IMR-90 (cell line): ENCODE results near the gene SERF2. TPM values are rescaled to one million over a fixed set of nuclear protein-coding genes. Genes with fewer than 3 reads are reported as not detected.

Experiments
- ATAC-seq: fragments of 200-7000 bp; cut with Tn5 transposase; 2 replicates; pipeline ENCODE4 v1.9.1; 2020; ENCODE audit warnings: low read depth, mild to moderate bottlenecking, moderate library complexity
- BruUV-seq: library from RNA; stranded (reverse); fragments of 400-500 nt; replicated peaks from 2 replicates; lab custom pipeline; 2021; lab: Mats Ljungman, UMichigan
- CTCF ChIA-PET: fragments of 300-600 bp; formaldehyde crosslinking; extraction: SDS; loops from one replicate; lab custom pipeline; 2021; ENCODE audit warnings: antibody characterized with exemption; lab: Yijun Ruan, JAX
- POLR2A ChIA-PET: fragments of 300-600 bp; sonication (Branson Sonifier 250); formaldehyde crosslinking; loops from one replicate; lab custom pipeline; 2022; ENCODE audit warnings: antibody characterized with exemption; ENCODE audit not compliant: unreplicated experiment; lab: Charles Lee
- DNase-seq: peaks from one replicate; pipeline ENCODE4 v3.0.0; 2013
- H2AFZ ChIP-seq: replicated peaks from 2 replicates; pipeline ENCODE3; 2013; ENCODE audit warnings: low read length, mild to moderate bottlenecking; ENCODE audit not compliant: poor library complexity
- H2AK5ac ChIP-seq: 2 replicates; pipeline ENCODE4 v1.6.1; 2013; ENCODE audit warnings: low read depth, low read length, inconsistent platforms
- H2AK9ac ChIP-seq: replicated peaks from 2 replicates; pipeline ENCODE3; 2013; ENCODE audit warnings: mild to moderate bottlenecking, low read depth, low read length, moderate library complexity; ENCODE audit not compliant: poor library complexity
- H2BK120ac ChIP-seq: 2 replicates; pipeline ENCODE4 v1.6.1; 2013; ENCODE audit warnings: low read depth, low read length, inconsistent platforms
- H2BK15ac ChIP-seq: 3 replicates; pipeline ENCODE4 v1.6.1; 2013; ENCODE audit warnings: low read depth, low read length, inconsistent platforms
- H2BK20ac ChIP-seq: 2 replicates; pipeline ENCODE4 v1.6.1; 2013; ENCODE audit warnings: low read depth, mild to moderate bottlenecking, inconsistent platforms, low read length, moderate library complexity
- H2BK5ac ChIP-seq: 2 replicates; pipeline ENCODE4 v1.6.1; 2013; ENCODE audit warnings: mild to moderate bottlenecking, low read depth, low read length, inconsistent platforms; ENCODE audit not compliant: poor library complexity, severe bottlenecking
- H3K14ac ChIP-seq: replicated peaks from 2 replicates; pipeline ENCODE4 v1.6.1; 2013; ENCODE audit warnings: low read depth, low read length, inconsistent platforms
- H3K18ac ChIP-seq: 2 replicates; pipeline ENCODE4 v1.6.1; 2013; ENCODE audit warnings: low read depth, low read length, control low read depth
- H3K23ac ChIP-seq: 2 replicates; pipeline ENCODE4 v1.6.1; 2013; ENCODE audit warnings: low read depth, low read length, inconsistent platforms
- H3K27ac ChIP-seq: 2 replicates; pipeline ENCODE4 v1.5.1; 2013; ENCODE audit warnings: mild to moderate bottlenecking, control low read depth, low read length; ENCODE audit not compliant: insufficient read depth
- H3K27me3 ChIP-seq: 2 replicates; pipeline ENCODE4 v1.6.1; 2013; ENCODE audit warnings: low read length; ENCODE audit not compliant: control insufficient read depth, insufficient read depth
- H3K36me3 ChIP-seq: 2 replicates; pipeline ENCODE4 v1.6.1; 2013; ENCODE audit warnings: low read length, mixed read lengths; ENCODE audit not compliant: control insufficient read depth, insufficient read depth
- H3K4ac ChIP-seq: 2 replicates; pipeline ENCODE4 v1.6.1; 2013; ENCODE audit warnings: low read depth, low read length, inconsistent platforms
- H3K4me1 ChIP-seq: 2 replicates; pipeline ENCODE4 v1.6.1; 2013; ENCODE audit warnings: low read length, mixed read lengths; ENCODE audit not compliant: control insufficient read depth, insufficient read depth
- H3K4me2 ChIP-seq: 2 replicates; pipeline ENCODE4 v1.6.1; 2013; ENCODE audit warnings: low read depth, mild to moderate bottlenecking, control low read depth, low read length, moderate library complexity
- H3K4me3 ChIP-seq: 2 replicates; pipeline ENCODE4 v1.5.1; 2013; ENCODE audit warnings: low read depth, mild to moderate bottlenecking, control low read depth, low read length, moderate library complexity; ENCODE audit not compliant: insufficient read depth
- H3K56ac ChIP-seq: 2 replicates; pipeline ENCODE4 v1.6.1; 2013; ENCODE audit warnings: low read length, inconsistent platforms; ENCODE audit not compliant: insufficient read depth; ENCODE audit errors: extremely low read depth
- H3K79me1 ChIP-seq, 2 experiments: 2 replicates each; pipeline ENCODE4 v1.6.1; 2013; ENCODE audit warnings: low read length in 2 of 2, inconsistent platforms in 1 of 2, low read depth in 1 of 2
- H3K9ac ChIP-seq: 2 replicates; pipeline ENCODE4 v1.6.1; 2013; ENCODE audit warnings: low read depth, low read length, control low read depth
- H3K9me1 ChIP-seq: 2 replicates; pipeline ENCODE4 v1.6.1; 2013; ENCODE audit warnings: low read length, inconsistent platforms; ENCODE audit not compliant: insufficient read depth
- H3K9me3 ChIP-seq: 2 replicates; pipeline ENCODE4 v1.6.1; 2013; ENCODE audit warnings: low read length; ENCODE audit not compliant: control insufficient read depth, insufficient read depth
- H4K20me1 ChIP-seq: 2 replicates; pipeline ENCODE4 v1.6.1; 2013; ENCODE audit warnings: low read length, inconsistent platforms; ENCODE audit not compliant: insufficient read depth
- H4K5ac ChIP-seq: 2 replicates; pipeline ENCODE4 v1.6.1; 2013; ENCODE audit warnings: mild to moderate bottlenecking, low read depth, low read length, control low read depth
- H4K8ac ChIP-seq, 2 experiments: 2 replicates each; pipeline ENCODE4 v1.6.1; 2013; ENCODE audit warnings: low read depth in 2 of 2, low read length in 2 of 2, control low read depth in 1 of 2, inconsistent platforms in 1 of 2
- H4K91ac ChIP-seq: 2 replicates; pipeline ENCODE4 v1.6.1; 2013; ENCODE audit warnings: low read depth, low read length, inconsistent platforms; ENCODE audit not compliant: insufficient read depth
- CEBPB ChIP-seq: IDR thresholded peaks from 2 replicates; pipeline ENCODE4 v1.6.1; 2012; ENCODE audit warnings: low read depth, low read length, improper control_type of control experiment
- CHD1 ChIP-seq: IDR thresholded peaks from 2 replicates; pipeline ENCODE4 v1.6.1; 2012; ENCODE audit warnings: low read depth, low read length, improper control_type of control experiment
- CTCF ChIP-seq: conservative IDR thresholded peaks from 2 replicates; pipeline ENCODE4 v1.5.1; 2012; ENCODE audit warnings: mild to moderate bottlenecking, low read depth, low read length, improper control_type of control experiment
- MAFK ChIP-seq: IDR thresholded peaks from 2 replicates; pipeline ENCODE4 v1.6.1; 2012; ENCODE audit warnings: low read depth, low read length, improper control_type of control experiment
- NFE2L2 ChIP-seq: fragments of 150-350 bp; IDR thresholded peaks from 2 replicates; pipeline ENCODE4 v1.6.1; 2016; ENCODE audit warnings: low read depth, mild to moderate bottlenecking, low read length
- POLR2A ChIP-seq: IDR thresholded peaks from 2 replicates; pipeline ENCODE4 v1.6.1; 2012; ENCODE audit warnings: mild to moderate bottlenecking, low read depth, low read length
- RAD21 ChIP-seq: IDR thresholded peaks from 2 replicates; pipeline ENCODE4 v1.6.1; 2012; ENCODE audit warnings: low read length, improper control_type of control experiment
- RFX5 ChIP-seq: IDR thresholded peaks from 2 replicates; pipeline ENCODE4 v1.8.0; 2012; ENCODE audit warnings: low read depth, mild to moderate bottlenecking, low read length, moderate library complexity
- SMC3 ChIP-seq: fragments of 150-350 bp; IDR thresholded peaks from 2 replicates; pipeline ENCODE4 v1.6.1; 2016; ENCODE audit warnings: low read depth, mild to moderate bottlenecking, antibody characterized with exemption, low read length, moderate library complexity
- WGBS, 2 experiments: methylation state at CpG; one replicate each; pipeline versions ENCODE4 v1.1.5 to v1.1.7; 2013; ENCODE audit warnings: missing lambda C conversion rate in 2 of 2; ENCODE audit not compliant: insufficient read length in 1 of 2; ENCODE audit errors: extremely low coverage in 2 of 2; 5-methylcytosine and 5-hydroxymethylcytosine counted together
- dilution Hi-C: fragments of 300-500 bp; cut with HindIII; formaldehyde crosslinking; loops from one replicate; pipeline ENCODE4 v1.14.3; 2018; ENCODE audit warnings: low sequenced_read_pairs; ENCODE audit not compliant: unreplicated experiment
- in situ Hi-C: fragments of 300-500 bp; cut with MboI; formaldehyde crosslinking; loops from 3 replicates; pipeline ENCODE4 v1.14.3; 2019; ENCODE audit warnings: low sequenced_read_pairs, inconsistent platforms, mixed read lengths
- intact Hi-C: fragments of 100-400 bp; cut with micrococcal nuclease; formaldehyde crosslinking; loops from 2 replicates; pipeline ENCODE4 v1.10.0; 2022
- polyA plus RNA-seq, 3 experiments: library from polyadenylated mRNA; depleted of rRNA; stranded (reverse); fragments of >200 nt; gene quantifications; 2 replicates each; pipeline ENCODE4 v1.2.3, GENCODE V29; 2012; ENCODE audit warnings: low replicate concordance in 1 of 3
- total RNA-seq: library from RNA; depleted of rRNA; stranded (reverse); fragments of >200 nt; gene quantifications from 2 replicates; pipeline ENCODE4 v1.2.3, GENCODE V29; 2012

The SERF2 gene
- total and polyA plus RNA-seq, 2 of the 4 experiments (the other 2 are of a cell fraction), result 526 to 2,187 TPM

- H3K27ac ChIP-seq, result no peak overlapping the region
- no peak overlapping the region for H3K4ac ChIP-seq
- H2BK5ac ChIP-seq, result no peak overlapping the region
- H3K4me1 ChIP-seq, result no peaks in the 10 kb centered on the region
- no peak overlapping the region for H2AK9ac ChIP-seq
- H3K9me1 ChIP-seq, result no peaks in the 10 kb centered on the region
- H4K5ac ChIP-seq, result no peak overlapping the region
- no peaks in the 10 kb centered on the region for H3K9me3 ChIP-seq
- in situ Hi-C loops (no loop called here), dilution Hi-C loops (no loop called here), intact Hi-C loops (loop anchor here (10.0 kb wide), 2 partner anchors 255 to 325 kb away; partner anchors contain the start of gene MAP1A)
- no TSS peak for BruUV-seq
- no peak overlapping the region for H3K9ac ChIP-seq
- peaks cover 5% of the 10 kb centered on the region; the same call in 1 of the 2 replicates for H4K20me1 ChIP-seq
- H3K4me2 ChIP-seq, result no peak overlapping the region
- no peaks in the 10 kb centered on the region for H3K27me3 ChIP-seq
- H3K23ac ChIP-seq, result no peak overlapping the region
- H3K36me3 ChIP-seq, result peaks cover 44% of the 10 kb centered on the region
- H3K4me3 ChIP-seq, result no peak overlapping the region
- H2BK15ac ChIP-seq, result no peak overlapping the region
- ChIA-PET POLR2A (no interaction called here), CTCF (no interaction called here)
- no CpG with 5 or more reads among the region's 5 CpGs for WGBS, 2 experiments
- peak; percentile 48 for TF ChIP-seq SMC3
- TF ChIP-seq MAFK, result no peak
- no peak for TF ChIP-seq CHD1
- TF ChIP-seq CEBPB, result no peak
- no peak for TF ChIP-seq NFE2L2
- TF ChIP-seq CTCF, result peak; percentile 81
- peak; percentile 52 for TF ChIP-seq RAD21
- no peak for TF ChIP-seq RFX5
- no peak for TF ChIP-seq POLR2A
- H3K14ac ChIP-seq, result no peak overlapping the region
- DNase-seq (peak; percentile 64), ATAC-seq (peak; percentile 94)
- no peak overlapping the region for H2AK5ac ChIP-seq
- H3K56ac ChIP-seq, result no peak overlapping the region
- H2BK20ac ChIP-seq, result no peak overlapping the region
- H2BK120ac ChIP-seq, result no peak overlapping the region
- no peak overlapping the region for H3K18ac ChIP-seq
- no peak overlapping the region for H4K8ac ChIP-seq
- peaks cover 15 to 22% of the 10 kb centered on the region in 2 experiments; a peak in 3 of 4 replicates for H3K79me1 ChIP-seq
- no peak overlapping the region for H4K91ac ChIP-seq
- no peak overlapping the region for H2AFZ ChIP-seq
Observed at GRCh38 chr15:43769584-43770228, 22.4 kb upstream of the SERF2 start.
